Midbrain (tissue), 1 donor: ENCODE data around the gene TOMM40.
"Not testable (repeated sequence)": the region's sequence is repeated elsewhere in the genome, so short reads cannot be mapped to it uniquely, and the experiment has no call there.

Source experiments
- DNase-seq: peaks from one replicate; lab custom pipeline; 2025; lab: John Stamatoyannopoulos, UW

TOMM40 gene

DNA sequence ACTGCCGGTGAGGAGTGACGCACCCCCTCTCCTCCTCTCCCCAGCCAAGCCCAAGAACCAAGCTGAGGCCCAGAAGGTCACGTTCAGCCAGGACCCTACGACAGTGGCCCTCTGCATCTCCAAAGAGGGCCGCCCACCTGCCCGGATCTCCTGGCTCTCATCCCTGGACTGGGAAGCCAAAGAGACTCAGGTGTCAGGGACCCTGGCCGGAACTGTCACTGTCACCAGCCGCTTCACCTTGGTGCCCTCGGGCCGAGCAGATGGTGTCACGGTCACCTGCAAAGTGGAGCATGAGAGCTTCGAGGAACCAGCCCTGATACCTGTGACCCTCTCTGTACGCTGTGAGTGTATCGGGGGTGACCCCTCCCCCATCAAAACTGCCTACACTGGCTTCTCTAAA is 19.2 kb upstream of the TOMM40 start:
- no peak for DNase-seq

GRCh38 chr19:44872661-44873060 is 18.4 kb upstream of the TOMM40 start:
- no peak for DNase-seq

- DNase-seq = no peak
Observed at GRCh38 chr19:44874317-44874716, 16.7 kb upstream of the TOMM40 start.

- no peak for DNase-seq
Observed at GRCh38 chr19:44875666-44876451, 15.2 kb upstream of the TOMM40 start.

- DNase-seq = no peak
Observed at GRCh38 chr19:44876930-44877535, 14.0 kb upstream of the TOMM40 start.

- no peak for DNase-seq
Observed at GRCh38 chr19:44878120-44878865, 12.8 kb upstream of the TOMM40 start.

GRCh38 chr19:44879309-44880065 is 11.6 kb upstream of the TOMM40 start:
- no peak for DNase-seq

DNA sequence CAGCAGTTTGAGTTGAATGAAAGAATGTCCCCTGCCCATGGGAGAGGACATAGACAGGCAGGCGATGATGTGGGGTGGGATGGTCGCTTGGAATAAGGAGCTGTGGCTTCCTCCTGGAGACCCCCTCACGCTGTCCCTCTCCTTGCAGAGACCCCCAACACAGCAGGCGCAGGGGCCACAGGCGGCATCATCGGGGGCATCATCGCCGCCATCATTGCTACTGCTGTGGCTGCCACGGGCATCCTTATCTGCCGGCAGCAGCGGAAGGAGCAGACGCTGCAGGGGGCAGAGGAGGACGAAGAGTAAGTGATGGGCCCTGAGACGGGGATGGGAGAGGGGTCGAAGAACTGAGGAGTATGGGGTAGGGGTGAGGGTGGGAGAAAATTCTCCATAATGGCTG is 9.0 kb upstream of the TOMM40 start:
- no peak for DNase-seq

GRCh38 chr19:44882619-44883397 is 8.2 kb upstream of the TOMM40 start:
- not testable (repeated sequence) for DNase-seq

GRCh38 chr19:44883922-44884321 is 7.1 kb upstream of the TOMM40 start:
- DNase-seq = no peak

DNA sequence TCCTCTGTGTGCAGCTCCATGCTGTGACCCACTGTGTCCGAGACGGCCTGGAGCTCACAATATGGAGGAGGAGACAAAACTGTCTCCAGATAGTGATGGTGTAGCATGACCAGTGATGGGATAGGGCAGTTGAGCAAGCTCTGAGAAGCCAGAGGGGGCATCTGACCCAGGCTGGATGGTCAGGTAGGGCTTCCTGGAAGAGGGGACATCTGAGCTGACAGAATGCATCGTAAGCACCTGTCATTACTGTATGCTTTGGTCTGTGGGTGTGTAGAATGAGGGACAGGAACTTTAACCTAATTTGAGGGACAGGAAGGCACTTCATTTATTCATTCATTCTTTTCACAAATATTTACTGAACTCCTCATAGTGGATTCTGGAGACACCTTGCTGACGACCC is 6.5 kb upstream of the TOMM40 start:
- no peak for DNase-seq

DNA sequence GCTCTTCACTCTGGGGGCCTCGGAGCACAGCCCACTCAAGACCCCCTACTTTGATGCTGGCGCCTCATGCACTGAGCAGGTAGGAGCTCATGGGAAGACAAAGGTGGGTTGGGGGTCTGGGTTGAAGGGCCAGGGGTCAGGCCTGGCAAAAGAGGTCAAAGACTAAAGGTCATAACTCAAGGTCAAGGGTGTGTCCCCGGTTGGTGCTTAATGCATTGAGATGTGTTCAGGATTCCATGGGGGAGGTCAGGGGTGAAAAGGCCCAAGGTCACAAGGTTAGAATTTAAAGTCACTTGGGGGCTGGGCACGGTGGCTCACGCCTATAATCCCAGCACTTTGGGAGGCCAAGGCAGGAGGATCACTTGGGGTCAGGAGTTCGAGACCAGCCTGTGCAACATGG is 4.9 kb upstream of the TOMM40 start:
- DNase-seq = no peak

DNA sequence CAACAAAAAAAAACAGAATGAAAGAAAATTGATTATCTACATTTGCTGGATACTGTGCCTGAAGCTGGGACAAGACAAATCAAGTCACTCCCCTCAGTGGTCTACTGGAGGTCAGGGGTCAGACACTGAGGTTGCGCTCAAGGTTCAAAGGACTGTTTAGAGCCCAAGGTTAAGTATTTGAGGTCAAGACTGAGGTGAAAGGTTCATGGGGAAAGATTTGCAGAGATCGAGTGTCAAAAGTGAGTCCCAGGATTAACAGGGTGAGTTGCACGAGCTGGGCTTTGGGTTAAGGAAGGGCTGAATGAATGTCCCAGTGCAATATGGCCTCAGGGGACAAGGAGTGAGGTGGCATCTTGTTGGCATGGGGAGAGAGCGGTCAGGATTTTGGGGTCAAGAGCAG is 3.4 kb upstream of the TOMM40 start:
- DNase-seq = no peak

GRCh38 chr19:44888335-44888734 is 2.7 kb upstream of the TOMM40 start:
- DNase-seq = not testable (repeated sequence)

- no peak for DNase-seq
Observed at GRCh38 chr19:44889830-44890365, 1.2 kb upstream of the TOMM40 start.

- DNase-seq = peak; percentile 100
Observed at GRCh38 chr19:44890366-44891015, 563 bp upstream of the TOMM40 start.

- no peak for DNase-seq
Observed at GRCh38 chr19:44892932-44893331, 1.9 kb downstream of the TOMM40 start.

DNA sequence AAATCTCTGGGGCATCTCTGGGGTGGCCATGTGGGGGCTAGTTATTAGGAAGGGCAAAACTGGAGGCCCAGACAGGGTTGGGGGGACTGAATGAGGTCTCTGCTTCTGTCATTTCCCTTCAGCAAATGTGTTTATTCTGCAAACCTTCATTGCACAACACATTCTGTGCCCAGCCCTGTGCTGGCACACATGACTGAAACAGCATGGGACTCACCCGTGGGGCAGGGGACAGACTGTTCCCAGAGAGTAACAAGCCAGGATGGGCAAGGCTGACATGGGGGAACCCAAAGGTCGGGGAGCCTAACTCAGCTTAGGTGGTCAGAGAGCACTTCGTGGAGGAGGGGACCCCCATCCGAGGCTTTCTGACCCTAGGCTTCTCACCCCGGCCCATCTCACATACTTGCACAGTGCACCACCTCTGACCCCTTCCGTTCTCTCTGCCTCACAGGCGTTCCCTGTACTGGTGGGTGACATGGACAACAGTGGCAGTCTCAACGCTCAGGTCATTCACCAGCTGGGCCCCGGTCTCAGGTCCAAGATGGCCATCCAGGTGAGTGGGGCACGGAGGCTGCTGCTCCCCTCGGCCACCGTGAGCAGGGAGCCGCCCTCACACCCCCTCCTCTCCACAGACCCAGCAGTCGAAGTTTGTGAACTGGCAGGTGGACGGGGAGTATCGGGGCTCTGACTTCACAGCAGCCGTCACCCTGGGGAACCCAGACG is 2.4 kb downstream of the TOMM40 start:
- DNase-seq = no peak

- DNase-seq = no peak
Observed at GRCh38 chr19:44894052-44894400, 3.0 kb downstream of the TOMM40 start.

- no peak for DNase-seq
Observed at GRCh38 chr19:44894946-44895345, 3.9 kb downstream of the TOMM40 start.
